Trophoblast cell (in vitro differentiated cells and primary cell): Measurements from ENCODE around the gene JMY.

ENCODE experiments used
- DNase-seq, 2 donors: peaks; one replicate each; pipeline ENCODE4 v3.0.0-alpha.2; 2016
- H2AFZ ChIP-seq: 2 replicates; pipeline ENCODE4 v1.6.1; 2013; ENCODE audit warnings: low read length, moderate library complexity, mild to moderate bottlenecking; ENCODE audit not compliant: insufficient read depth, poor library complexity
- H2AK5ac ChIP-seq: 2 replicates; pipeline ENCODE4 v1.6.1; 2013; ENCODE audit warnings: mild to moderate bottlenecking, low read length
- H2BK120ac ChIP-seq: 2 replicates; pipeline ENCODE4 v1.6.1; 2013; ENCODE audit warnings: low read length, mild to moderate bottlenecking, moderate library complexity; ENCODE audit not compliant: insufficient read depth, poor library complexity
- H2BK12ac ChIP-seq: 2 replicates; pipeline ENCODE4 v1.6.1; 2013; ENCODE audit warnings: mild to moderate bottlenecking, low read length, moderate library complexity
- H2BK5ac ChIP-seq: 2 replicates; pipeline ENCODE4 v1.6.1; 2013; ENCODE audit warnings: low read length, low read depth, moderate library complexity, mild to moderate bottlenecking; ENCODE audit not compliant: poor library complexity
- H3K14ac ChIP-seq: 2 replicates; pipeline ENCODE4 v1.6.1; 2013; ENCODE audit warnings: mild to moderate bottlenecking, low read length
- H3K18ac ChIP-seq: 2 replicates; pipeline ENCODE4 v1.6.1; 2013; ENCODE audit warnings: mild to moderate bottlenecking, low read length
- H3K23ac ChIP-seq: 2 replicates; pipeline ENCODE4 v1.6.1; 2013; ENCODE audit warnings: low read length
- H3K27ac ChIP-seq: 2 replicates; pipeline ENCODE4 v1.5.1; 2013; ENCODE audit warnings: low read depth, mild to moderate bottlenecking, inconsistent platforms, low read length, moderate library complexity
- H3K27me3 ChIP-seq: 2 replicates; pipeline ENCODE4 v1.6.1; 2013; ENCODE audit warnings: inconsistent platforms, mild to moderate bottlenecking, low read length, moderate library complexity; ENCODE audit not compliant: insufficient read depth
- H3K36me3 ChIP-seq, 2 experiments: 1 replicate in 1 of 2; 2 replicates in 1 of 2; pipeline ENCODE4 v1.6.1; 2013; ENCODE audit warnings: low read length in 2 of 2, mild to moderate bottlenecking in 2 of 2, moderate library complexity in 1 of 2; ENCODE audit not compliant: insufficient read depth in 2 of 2, control insufficient read depth in 1 of 2
- H3K4ac ChIP-seq: 2 replicates; pipeline ENCODE4 v1.6.1; 2013; ENCODE audit warnings: low read depth, mild to moderate bottlenecking, low read length, moderate library complexity
- H3K4me1 ChIP-seq, 2 experiments: 1 replicate in 1 of 2; 2 replicates in 1 of 2; pipeline ENCODE4 v1.6.1; 2013; ENCODE audit warnings: low read length in 2 of 2, mild to moderate bottlenecking in 2 of 2, moderate library complexity in 1 of 2; ENCODE audit not compliant: insufficient read depth in 2 of 2, control insufficient read depth in 1 of 2
- H3K4me2 ChIP-seq: 2 replicates; pipeline ENCODE4 v1.6.1; 2013; ENCODE audit warnings: inconsistent platforms, mild to moderate bottlenecking, low read length, moderate library complexity
- H3K4me3 ChIP-seq: 2 replicates; pipeline ENCODE4 v1.5.1; 2013; ENCODE audit warnings: mild to moderate bottlenecking, low read depth, low read length, inconsistent platforms
- H3K79me1 ChIP-seq: one replicate; pipeline ENCODE4 v1.6.1; 2013; ENCODE audit warnings: low read length
- H3K79me2 ChIP-seq: 2 replicates; pipeline ENCODE4 v1.6.1; 2013; ENCODE audit warnings: low read length, mild to moderate bottlenecking; ENCODE audit not compliant: control insufficient read depth, insufficient read depth, poor library complexity
- H3K9ac ChIP-seq: 2 replicates; pipeline ENCODE4 v1.6.1; 2013; ENCODE audit warnings: mild to moderate bottlenecking, low read length
- H3K9me3 ChIP-seq: 2 replicates; pipeline ENCODE4 v1.6.1; 2013; ENCODE audit warnings: low read depth, mild to moderate bottlenecking, control low read depth, inconsistent platforms, low read length; ENCODE audit not compliant: insufficient read depth
- H4K12ac ChIP-seq: 2 replicates; pipeline ENCODE4 v1.6.1; 2013; ENCODE audit warnings: low read depth, mild to moderate bottlenecking, low read length, moderate library complexity
- H4K8ac ChIP-seq: 2 replicates; pipeline ENCODE4 v1.6.1; 2013; ENCODE audit warnings: low read depth, mild to moderate bottlenecking, low read length, moderate library complexity
- H4K91ac ChIP-seq: one replicate; pipeline ENCODE4 v1.6.1; 2013; ENCODE audit warnings: low read depth, mild to moderate bottlenecking, low read length, moderate library complexity
- whole genome bisulfite sequencing: extraction: QIAGEN DNeasy Blood & Tissue Kit; methylation state at CpG from one replicate; pipeline ENCODE4 v1.1.7; 2013; ENCODE audit warnings: missing lambda C conversion rate; ENCODE audit not compliant: insufficient read length, insufficient coverage; ENCODE audit errors: extremely low coverage; 5-methylcytosine and 5-hydroxymethylcytosine counted together

Gene JMY

DNA sequence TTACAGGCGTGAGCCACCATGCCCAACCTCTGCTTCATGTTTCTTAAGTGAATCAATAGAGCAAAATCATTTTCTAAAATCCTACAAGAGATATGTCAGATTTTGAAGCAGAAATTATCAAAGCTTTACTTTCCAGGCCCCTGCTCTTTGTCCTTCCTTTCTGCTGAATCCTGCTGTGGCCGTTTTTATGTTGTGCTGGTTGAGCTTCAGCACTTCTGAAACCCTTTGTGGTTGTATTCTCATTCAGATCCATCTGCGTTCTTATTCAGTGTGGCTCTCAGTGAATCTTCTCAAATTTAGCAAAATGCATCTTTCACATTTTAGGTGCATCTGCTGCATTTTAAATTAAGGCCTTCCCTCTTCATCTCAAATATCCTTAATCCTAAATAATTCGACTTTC is 26.0 kb downstream of the JMY start:
- H3K4me1 ChIP-seq = no peaks in the 10 kb centered on the region
- no peak overlapping the region for H3K23ac ChIP-seq
- no peak overlapping the region for H3K4ac ChIP-seq
- no peak overlapping the region for H2BK5ac ChIP-seq
- H3K9ac ChIP-seq = no peak overlapping the region
- no peak overlapping the region for H3K14ac ChIP-seq
- no peak overlapping the region for H3K4me2 ChIP-seq
- H4K12ac ChIP-seq = no peak overlapping the region
- no peak overlapping the region for H2BK120ac ChIP-seq
- no peak overlapping the region for H2AFZ ChIP-seq
- no peak overlapping the region for H4K8ac ChIP-seq
- no peak overlapping the region for H3K27ac ChIP-seq
- no peaks in the 10 kb centered on the region for H3K9me3 ChIP-seq
- no peaks in the 10 kb centered on the region for H3K79me2 ChIP-seq
- H2BK12ac ChIP-seq = no peak overlapping the region
- H4K91ac ChIP-seq = no peak overlapping the region
- H3K4me3 ChIP-seq = no peak overlapping the region
- no peaks in the 10 kb centered on the region for H3K27me3 ChIP-seq
- no peak overlapping the region for H2AK5ac ChIP-seq
- no peak overlapping the region for H3K18ac ChIP-seq
- H3K79me1 ChIP-seq = no peaks in the 10 kb centered on the region
- 100% methylated on average over 1 of the region's 4 CpGs for WGBS
- H3K36me3 ChIP-seq = no peaks in the 10 kb centered on the region
- DNase-seq = no peak

DNA sequence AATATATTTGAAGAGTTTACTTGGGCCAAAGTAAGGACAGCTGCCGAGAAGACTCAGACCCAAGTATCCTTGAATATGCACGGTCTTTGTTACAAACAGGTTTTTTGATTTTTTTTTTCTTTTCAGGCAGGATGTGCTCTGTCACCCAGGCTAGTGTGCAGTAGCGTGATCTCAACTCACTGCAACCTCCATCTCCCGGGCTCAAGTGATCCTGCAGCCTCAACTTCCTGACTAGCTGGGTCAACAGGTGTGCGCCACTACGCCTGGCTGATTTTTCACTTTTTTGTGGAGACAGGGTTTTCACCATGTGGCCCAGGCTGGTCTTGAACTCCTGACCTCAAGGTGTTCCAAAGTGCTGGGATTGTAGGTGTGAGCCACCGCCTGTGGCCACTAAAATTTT is 27.4 kb downstream of the JMY start:
- no peak overlapping the region for H2AK5ac ChIP-seq
- no CpG with 5 or more reads among the region's 7 CpGs for WGBS
- no peak overlapping the region for H4K8ac ChIP-seq
- H2AFZ ChIP-seq = no peak overlapping the region
- no peaks in the 10 kb centered on the region for H3K79me2 ChIP-seq
- no peak overlapping the region for H3K23ac ChIP-seq
- H3K27ac ChIP-seq = no peak overlapping the region
- no peak overlapping the region for H3K4ac ChIP-seq
- H3K27me3 ChIP-seq = no peaks in the 10 kb centered on the region
- no peak overlapping the region for H3K18ac ChIP-seq
- H2BK5ac ChIP-seq = no peak overlapping the region
- H3K9ac ChIP-seq = no peak overlapping the region
- H2BK120ac ChIP-seq = no peak overlapping the region
- H3K36me3 ChIP-seq = no peaks in the 10 kb centered on the region
- H3K4me2 ChIP-seq = no peak overlapping the region
- no peaks in the 10 kb centered on the region for H3K79me1 ChIP-seq
- DNase-seq = no peak
- H3K4me3 ChIP-seq = no peak overlapping the region
- H4K12ac ChIP-seq = no peak overlapping the region
- no peaks in the 10 kb centered on the region for H3K9me3 ChIP-seq
- no peaks in the 10 kb centered on the region for H3K4me1 ChIP-seq
- H2BK12ac ChIP-seq = no peak overlapping the region
- H3K14ac ChIP-seq = no peak overlapping the region
- H4K91ac ChIP-seq = no peak overlapping the region

DNA sequence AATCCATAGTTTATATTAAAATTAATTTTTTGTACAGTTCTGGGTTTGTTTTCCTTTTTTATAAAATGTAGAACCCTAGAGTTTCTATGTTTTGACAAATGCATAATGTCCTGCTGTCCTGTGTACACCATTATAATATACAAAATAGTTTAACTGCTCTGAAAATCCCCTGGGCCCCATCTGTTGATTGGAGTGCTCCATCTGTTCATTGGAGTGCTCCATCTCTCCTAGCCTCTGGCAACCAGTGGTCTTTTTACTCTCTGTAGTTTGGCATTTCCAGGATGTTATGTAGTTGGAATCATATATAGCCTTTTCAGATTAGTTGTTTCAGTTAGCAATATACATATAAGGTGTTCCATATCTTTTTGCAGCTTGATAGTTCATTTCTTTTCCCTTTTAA is 31.2 kb downstream of the JMY start:
- H3K9me3 ChIP-seq = no peaks in the 10 kb centered on the region
- H3K18ac ChIP-seq = no peak overlapping the region
- no peak overlapping the region for H3K4me3 ChIP-seq
- no peak overlapping the region for H3K9ac ChIP-seq
- H2BK5ac ChIP-seq = no peak overlapping the region
- H3K36me3 ChIP-seq = no peaks in the 10 kb centered on the region
- H3K23ac ChIP-seq = no peak overlapping the region
- H3K14ac ChIP-seq = no peak overlapping the region
- no peak for DNase-seq
- no peak overlapping the region for H4K8ac ChIP-seq
- no peaks in the 10 kb centered on the region for H3K79me2 ChIP-seq
- no peak overlapping the region for H2AFZ ChIP-seq
- no peaks in the 10 kb centered on the region for H3K27me3 ChIP-seq
- H3K27ac ChIP-seq = no peak overlapping the region
- no peaks in the 10 kb centered on the region for H3K4me1 ChIP-seq
- no peak overlapping the region for H4K12ac ChIP-seq
- no peak overlapping the region for H3K4me2 ChIP-seq
- no peak overlapping the region for H4K91ac ChIP-seq
- H3K79me1 ChIP-seq = no peaks in the 10 kb centered on the region
- H2AK5ac ChIP-seq = no peak overlapping the region
- H2BK120ac ChIP-seq = no peak overlapping the region
- H3K4ac ChIP-seq = no peak overlapping the region
- no peak overlapping the region for H2BK12ac ChIP-seq

DNA sequence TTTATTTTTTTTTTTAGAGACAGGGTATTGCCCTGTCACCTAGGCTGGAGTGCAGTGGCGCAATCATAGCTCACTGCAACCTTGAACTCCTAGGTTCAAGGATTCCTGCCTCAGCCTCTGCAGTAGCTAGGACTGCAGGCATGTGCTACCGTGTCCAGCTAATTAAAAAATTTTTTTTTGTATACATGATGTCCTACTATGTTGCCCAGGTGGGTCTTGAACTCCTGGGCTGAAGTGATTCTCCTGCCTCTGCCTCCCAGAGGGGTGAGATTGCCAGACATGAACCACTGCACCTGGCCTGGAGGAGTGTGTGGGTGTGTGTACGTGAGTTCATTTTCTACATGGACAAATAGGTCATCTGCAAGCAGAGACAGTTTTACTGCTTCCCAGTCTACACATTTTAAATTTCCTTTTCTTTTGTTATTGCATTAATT is 33.8 kb downstream of the JMY start:
- Histone ChIP-seq H4K12ac (no peak overlapping the region), H3K79me1 (no peaks in the 10 kb centered on the region), H3K18ac (no peak overlapping the region), H3K14ac (no peak overlapping the region), H4K91ac (no peak overlapping the region), H2BK5ac (no peak overlapping the region), H3K36me3 (peaks cover 0 to 2% of the 10 kb centered on the region in 2 experiments), H2BK120ac (no peak overlapping the region), H3K4me1 (no peaks in the 10 kb centered on the region), H3K23ac (no peak overlapping the region), H3K4me3 (no peak overlapping the region), H3K9ac (no peak overlapping the region), H3K27me3 (no peaks in the 10 kb centered on the region), H4K8ac (no peak overlapping the region), H2BK12ac (no peak overlapping the region), H3K4me2 (no peak overlapping the region), H3K9me3 (no peaks in the 10 kb centered on the region), H2AFZ (no peak overlapping the region), H2AK5ac (no peak overlapping the region), H3K79me2 (no peaks in the 10 kb centered on the region), H3K27ac (no peak overlapping the region), H3K4ac (no peak overlapping the region)
- no peak for DNase-seq
- WGBS = no CpG with 5 or more reads among the region's 3 CpGs
